NCI-H460 (cell line): ENCODE results near the gene MARCKS. TPM values are rescaled to one million over a fixed set of nuclear protein-coding genes. Genes with fewer than 3 reads are reported as not detected.
A peak's percentile ranks its signal among the peaks of the same experiment; 100 is the strongest.
"Not testable (repeated sequence)": the region's sequence is repeated elsewhere in the genome, so short reads cannot be mapped to it uniquely, and the experiment has no call there.

Source experiments
- DNase-seq: peaks from one replicate; pipeline ENCODE4 v3.0.0-alpha.2; 2016; ENCODE audit warnings: low read depth; ENCODE audit errors: extremely low read depth
- total RNA-seq: library from RNA; depleted of rRNA; stranded (reverse); fragments of >200 nt; shearing (Covaris generic); gene quantifications from 2 replicates; pipeline ENCODE4 v1.2.3, GENCODE V29; 2014

Gene MARCKS
- total RNA-seq, 1 experiment from 2014 or later = 10.1 TPM

DNA sequence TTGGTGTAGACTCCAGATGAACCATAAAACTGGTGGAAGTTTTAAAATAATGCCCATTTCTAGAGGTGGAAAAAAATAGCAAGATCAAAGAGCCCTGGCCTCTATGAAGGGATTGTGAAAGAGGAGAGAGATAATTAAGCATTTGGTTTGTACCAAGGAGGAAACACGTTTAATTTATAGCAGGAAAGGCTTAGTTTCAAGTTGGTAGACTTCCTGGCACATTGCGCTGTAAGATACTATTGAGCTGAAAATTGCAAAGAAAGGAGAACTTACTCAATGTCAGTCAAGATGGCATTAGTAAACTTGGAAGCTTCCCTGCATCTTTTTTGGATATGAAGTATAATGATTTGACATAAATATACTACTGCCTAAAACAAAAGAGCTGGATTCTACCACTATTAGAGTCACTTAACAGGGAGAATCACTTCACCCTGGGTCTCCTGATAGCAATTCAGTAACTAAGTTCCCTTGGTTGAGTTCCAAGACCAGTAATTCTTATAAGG lies 24.4 kb downstream of the MARCKS start:
- no peak for DNase-seq

- no peak for DNase-seq
These were observed 25.3 kb downstream of the MARCKS start for GRCh38 chr6:113882336-113883022.

DNA sequence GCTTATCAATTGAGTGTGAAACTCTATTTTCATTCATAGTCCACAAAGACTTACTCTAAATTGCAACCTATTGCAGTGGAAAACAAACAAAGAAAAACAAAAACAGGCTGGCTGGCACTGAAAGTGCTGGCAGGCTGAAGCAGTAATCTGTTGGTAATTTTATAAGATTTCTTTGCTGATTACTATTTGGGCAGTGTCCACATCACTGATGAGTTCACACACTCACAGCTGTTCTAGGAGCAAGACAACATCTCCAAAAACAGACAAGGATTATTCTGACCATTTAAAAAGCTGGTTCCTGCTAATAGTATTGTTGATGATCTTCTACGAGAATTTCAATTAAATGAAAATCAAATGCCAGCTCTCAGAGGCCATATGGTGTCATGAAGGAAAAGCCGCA lies 26.9 kb downstream of the MARCKS start:
- DNase-seq = no peak

- DNase-seq = no peak
These were observed 29.4 kb downstream of the MARCKS start for GRCh38 chr6:113886512-113886911.

DNA sequence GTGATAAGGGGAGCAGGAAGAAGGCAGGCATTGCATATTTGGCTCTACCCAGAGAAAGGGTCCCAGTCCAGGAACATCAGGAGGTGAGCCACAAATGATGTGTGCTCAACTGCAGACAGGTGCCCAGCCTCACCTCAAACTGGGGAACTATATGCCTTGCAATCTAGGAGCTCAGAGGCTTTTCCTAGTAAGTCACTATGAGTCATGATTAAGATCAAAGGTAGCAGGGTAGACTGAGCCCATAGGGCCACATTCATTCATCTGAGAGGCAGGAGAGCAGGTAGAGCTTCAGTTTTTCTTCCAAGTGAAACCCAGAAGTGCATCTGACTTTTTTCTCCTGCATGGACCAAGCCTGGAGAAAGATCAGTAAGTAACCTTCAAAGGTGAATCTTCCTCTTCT lies 31.3 kb downstream of the MARCKS start:
- DNase-seq = no peak

DNA sequence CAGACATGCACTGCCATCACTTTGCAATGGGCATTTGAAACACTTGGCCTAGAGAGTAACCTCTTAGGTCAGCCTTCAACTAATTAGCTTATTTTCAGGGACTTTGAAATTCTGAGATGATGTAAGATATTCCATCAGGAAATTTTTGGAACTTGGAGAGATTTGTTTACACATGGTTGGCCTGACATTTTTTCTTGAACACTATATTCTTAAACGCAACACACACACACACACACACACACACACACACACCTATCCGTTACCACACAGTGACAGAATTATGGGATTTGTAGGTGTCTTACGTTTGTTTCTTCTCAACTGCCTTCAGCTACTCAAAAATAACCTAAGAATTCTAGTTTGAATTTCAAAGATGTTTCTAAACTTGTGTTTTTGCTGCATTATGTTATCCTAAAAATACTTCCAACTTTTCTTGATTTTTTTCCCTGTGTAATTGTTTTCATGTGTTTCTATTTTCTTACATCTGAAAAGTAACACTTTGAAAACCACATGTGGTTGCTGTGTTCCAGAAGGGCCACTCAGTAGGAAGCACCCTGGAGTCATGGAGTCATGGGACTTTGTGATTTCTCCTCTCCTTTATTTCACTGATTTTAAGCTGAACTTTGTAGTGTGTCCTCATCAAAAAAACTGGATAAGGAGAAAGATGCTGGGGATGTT lies 31.9 kb downstream of the MARCKS start:
- DNase-seq = no peak

- no peak for DNase-seq
These were observed 36.3 kb downstream of the MARCKS start for GRCh38 chr6:113893451-113893850.

DNA sequence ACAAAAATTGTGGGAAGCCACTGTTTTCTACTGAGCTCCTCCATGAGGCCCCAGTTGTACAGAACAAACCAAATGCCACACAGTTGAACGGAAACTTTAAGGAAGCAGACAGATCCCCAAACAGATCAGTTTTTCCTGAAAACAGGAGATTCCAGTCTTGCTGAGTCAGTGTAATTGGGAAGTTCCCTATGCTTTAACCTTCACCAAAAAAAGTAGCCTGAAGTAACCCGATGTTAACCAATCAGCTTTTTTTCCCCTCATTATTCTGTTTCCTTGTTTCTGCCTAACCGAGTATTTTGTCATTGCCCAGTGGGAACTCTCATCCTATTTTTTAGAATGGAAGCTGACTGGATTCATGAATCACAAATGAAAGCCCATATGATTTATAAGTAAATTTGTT lies 36.7 kb downstream of the MARCKS start:
- DNase-seq = no peak

DNA sequence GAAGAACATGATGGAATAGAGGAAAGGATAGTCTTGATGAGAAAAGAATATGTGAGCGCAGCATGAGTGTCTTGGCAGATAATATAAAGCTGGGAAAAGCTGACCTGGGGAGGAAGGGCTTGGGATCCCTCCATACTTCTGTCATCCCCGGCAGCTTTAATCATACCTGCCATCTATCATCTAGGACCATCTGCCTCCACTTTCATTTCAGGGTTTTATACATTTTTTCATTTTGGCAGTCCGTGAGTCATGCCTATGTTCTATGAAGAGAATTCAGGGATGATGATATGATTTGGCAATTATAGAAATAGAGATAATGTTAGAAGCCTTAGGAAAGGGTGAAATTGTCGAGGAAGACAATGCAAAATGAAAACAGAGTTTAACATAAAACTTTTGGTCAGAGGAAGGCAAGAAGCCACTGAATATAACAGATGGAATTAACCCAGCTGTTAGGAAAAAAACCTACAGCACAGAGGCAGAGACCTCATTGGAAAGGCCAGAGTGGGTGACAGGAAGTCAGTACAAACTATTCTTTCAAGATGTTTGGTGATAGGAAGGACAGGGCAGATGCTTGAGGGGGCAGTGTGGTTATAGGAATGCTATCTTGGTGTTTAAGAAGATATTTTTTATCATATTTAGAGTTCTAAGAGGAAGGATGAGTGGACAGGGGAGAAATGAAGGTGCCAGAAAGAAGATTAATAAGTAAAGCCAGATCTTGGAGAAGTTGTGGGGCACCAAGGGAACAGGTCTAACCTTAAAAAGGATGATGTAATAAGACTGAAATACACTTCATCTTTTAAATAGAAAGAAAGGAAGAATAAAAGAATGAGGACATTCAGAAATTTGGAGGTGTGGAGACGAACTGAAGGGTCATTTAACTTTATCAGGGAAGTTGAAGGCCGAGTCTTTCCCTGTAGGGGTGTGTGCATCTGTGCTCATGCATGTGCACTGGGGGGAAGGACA lies 37.8 kb downstream of the MARCKS start:
- DNase-seq = no peak

DNA sequence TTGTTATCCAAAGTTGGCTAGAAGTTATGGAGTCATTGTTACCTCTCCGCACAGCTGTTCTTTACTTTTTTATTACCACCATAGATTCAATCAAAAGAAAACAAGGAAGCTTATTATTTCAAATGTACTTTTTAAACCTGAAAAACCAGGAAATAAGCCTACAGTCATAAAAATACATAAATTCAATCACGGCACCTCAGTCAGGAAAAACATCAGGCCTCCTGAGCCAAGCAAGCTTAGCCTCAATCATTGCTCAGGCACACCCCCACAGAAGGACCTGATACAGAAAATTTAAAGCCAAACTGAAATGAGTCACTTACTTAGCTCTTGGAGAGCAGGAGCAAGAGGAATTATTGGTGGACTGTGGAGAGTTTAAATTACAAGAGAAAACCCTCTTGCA lies 44.3 kb downstream of the MARCKS start:
- DNase-seq = no peak

GRCh38 chr6:113903666-113904330 lies 46.7 kb downstream of the MARCKS start:
- DNase-seq = no peak

DNA sequence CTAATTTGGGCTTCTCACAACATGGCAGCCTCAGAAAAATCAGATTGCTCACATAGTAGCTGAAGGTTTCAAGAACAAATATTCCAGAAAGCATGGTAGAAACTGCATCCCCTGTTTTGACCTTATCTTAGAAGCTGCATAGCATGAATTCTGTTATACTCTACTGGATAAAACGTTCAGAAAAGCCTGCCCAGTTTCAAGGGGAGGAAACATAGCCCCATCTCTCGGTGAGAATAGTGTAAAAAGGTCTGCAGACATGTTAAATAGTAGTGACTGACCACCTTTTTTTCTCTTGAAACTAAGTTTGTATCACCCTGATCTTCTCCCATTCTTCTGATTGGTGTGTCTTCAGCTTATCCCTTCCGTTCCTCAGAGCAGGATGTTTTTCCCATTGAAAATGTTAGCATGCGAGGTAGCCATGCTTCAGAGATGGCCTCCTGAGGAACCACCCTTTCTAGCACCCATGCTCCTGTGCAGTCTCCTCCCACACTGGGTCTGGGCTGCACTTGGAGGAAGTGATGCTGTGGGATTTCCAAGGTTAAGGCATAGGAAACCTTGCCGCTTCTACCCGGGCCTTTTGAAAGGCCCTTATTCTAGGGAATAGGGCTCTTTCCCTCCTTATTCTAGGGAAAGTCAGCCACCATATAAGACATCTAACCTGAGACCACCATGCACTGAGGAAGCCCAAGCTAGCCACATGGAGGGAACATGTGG lies 50.1 kb downstream of the MARCKS start:
- no peak for DNase-seq

DNA sequence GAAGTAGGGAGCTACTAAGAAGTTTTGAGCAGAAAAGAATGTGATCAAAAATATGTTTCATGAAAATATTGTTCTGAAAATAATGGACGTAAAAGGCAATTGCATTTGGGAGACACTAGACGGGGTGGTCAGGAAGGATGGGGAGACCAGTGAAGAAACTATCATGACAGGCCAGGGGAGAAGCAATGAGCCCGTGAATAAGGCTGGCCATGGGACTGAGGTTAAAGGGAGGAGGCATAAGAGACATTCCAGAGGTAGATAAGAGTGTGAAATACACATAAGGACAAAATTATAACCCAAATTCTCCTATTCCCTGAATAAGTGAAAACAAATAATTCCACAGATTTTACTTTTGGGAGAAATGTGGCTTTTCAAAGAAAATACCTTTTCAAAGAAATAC lies 51.7 kb downstream of the MARCKS start:
- DNase-seq = no peak

GRCh38 chr6:113909224-113909856 lies 52.2 kb downstream of the MARCKS start:
- peak; percentile 33 for DNase-seq

- not testable (repeated sequence) for DNase-seq
These were observed 53.1 kb downstream of the MARCKS start for GRCh38 chr6:113910285-113910684.
